GM21723 (cell line): Measurements from ENCODE around the gene ITPR1.

Source experiments
- ATAC-seq: cut with Tn5 transposase; IDR thresholded peaks from one replicate; pipeline ENCODE4 v1.9.1; 2021; ENCODE audit warnings: mild to moderate bottlenecking, moderate library complexity; ENCODE audit not compliant: unreplicated experiment

The ITPR1 gene

GRCh38 chr3:4800595-4800994 lies 307.4 kb downstream of the ITPR1 start:
- ATAC-seq = no peak

- no peak for ATAC-seq
Observed at GRCh38 chr3:4801892-4802291, 308.7 kb downstream of the ITPR1 start.

GRCh38 chr3:4802903-4803302 lies 309.8 kb downstream of the ITPR1 start:
- no peak for ATAC-seq

- no peak for ATAC-seq
Observed at GRCh38 chr3:4804161-4805058, 311.3 kb downstream of the ITPR1 start.

GRCh38 chr3:4805662-4806061 lies 312.5 kb downstream of the ITPR1 start:
- no peak for ATAC-seq

GRCh38 chr3:4806535-4807108 lies 313.5 kb downstream of the ITPR1 start:
- ATAC-seq = no peak

- no peak for ATAC-seq
Observed at GRCh38 chr3:4807381-4808280, 314.5 kb downstream of the ITPR1 start.

- no peak for ATAC-seq
Observed at GRCh38 chr3:4808637-4809036, 315.5 kb downstream of the ITPR1 start.

- no peak for ATAC-seq
Observed at GRCh38 chr3:4809922-4810321, 316.8 kb downstream of the ITPR1 start.

- ATAC-seq = no peak
Observed at GRCh38 chr3:4812591-4812990, 319.4 kb downstream of the ITPR1 start.

- ATAC-seq = no peak
Observed at GRCh38 chr3:4813909-4814304, 320.8 kb downstream of the ITPR1 start.

- ATAC-seq = no peak
Observed at GRCh38 chr3:4814305-4814903, 321.3 kb downstream of the ITPR1 start.

GRCh38 chr3:4814904-4815574 lies 321.9 kb downstream of the ITPR1 start:
- ATAC-seq = no peak

- ATAC-seq = no peak
Observed at GRCh38 chr3:4816306-4816705, 323.2 kb downstream of the ITPR1 start.

GRCh38 chr3:4816718-4817117 lies 323.6 kb downstream of the ITPR1 start:
- no peak for ATAC-seq

GRCh38 chr3:4817128-4817527 lies 324.0 kb downstream of the ITPR1 start:
- ATAC-seq = no peak

GRCh38 chr3:4818164-4818563 lies 325.0 kb downstream of the ITPR1 start:
- ATAC-seq = no peak

GRCh38 chr3:4818986-4819693 lies 326.0 kb downstream of the ITPR1 start:
- no peak for ATAC-seq

- ATAC-seq = no peak
Observed at GRCh38 chr3:4819746-4820145, 326.6 kb downstream of the ITPR1 start.
